AG10803 (cell line): ENCODE measurements around the gene LIPH.

Experiments used
- DNase-seq: peaks from one replicate; pipeline ENCODE4 v3.0.0; 2010; ENCODE audit warnings: low read depth
- H3K4me3 ChIP-seq: 2 replicates; pipeline ENCODE4 v1.5.1; 2011; ENCODE audit warnings: mild to moderate bottlenecking, low read length, control low read depth
- CTCF ChIP-seq: conservative IDR thresholded peaks from 2 replicates; pipeline ENCODE4 v1.5.1; 2011; ENCODE audit warnings: mild to moderate bottlenecking, low read length, control low read depth, inconsistent platforms

The LIPH gene

GRCh38 chr3:185540695-185541094, 11.7 kb downstream of the LIPH start:
- DNase-seq, result peak; percentile 35
- TF ChIP-seq CTCF, result no peak
- H3K4me3 ChIP-seq, result no peak overlapping the region

- no peak for DNase-seq
- TF ChIP-seq CTCF, result no peak
- no peak overlapping the region for H3K4me3 ChIP-seq
Observed at GRCh38 chr3:185539934-185540333, 12.5 kb downstream of the LIPH start.

- H3K4me3 ChIP-seq, result no peak overlapping the region
- DNase-seq, result peak; percentile 60
- TF ChIP-seq CTCF, result no peak
Observed at GRCh38 chr3:185537369-185537970, 14.9 kb downstream of the LIPH start.

- DNase-seq, result no peak
- no peak for TF ChIP-seq CTCF
- no peak overlapping the region for H3K4me3 ChIP-seq
Observed at GRCh38 chr3:185534511-185534910, 17.9 kb downstream of the LIPH start.

GRCh38 chr3:185532901-185533300, 19.5 kb downstream of the LIPH start:
- TF ChIP-seq CTCF, result no peak
- DNase-seq, result no peak
- no peak overlapping the region for H3K4me3 ChIP-seq

- DNase-seq, result no peak
- H3K4me3 ChIP-seq, result no peak overlapping the region
- TF ChIP-seq CTCF, result no peak
Observed at GRCh38 chr3:185530856-185531255, 21.5 kb downstream of the LIPH start.

GRCh38 chr3:185528532-185528931, 23.9 kb downstream of the LIPH start:
- no peak for DNase-seq
- TF ChIP-seq CTCF, result no peak
- no peak overlapping the region for H3K4me3 ChIP-seq
